Mesodermal cell (in vitro differentiated cells): ENCODE data around the gene CACNG5.

Experiments
- H3K27ac ChIP-seq: 2 replicates; pipeline ENCODE4 v1.7.0; 2013; ENCODE audit warnings: mild to moderate bottlenecking, low read depth, low read length, moderate library complexity; ENCODE audit not compliant: severe bottlenecking
- H3K36me3 ChIP-seq: 2 replicates; pipeline ENCODE4 v1.7.1; 2013; ENCODE audit warnings: mild to moderate bottlenecking, low read length, moderate library complexity; ENCODE audit not compliant: control insufficient read depth, insufficient read depth
- H3K4me1 ChIP-seq: one replicate; pipeline ENCODE4 v1.7.1; 2013; ENCODE audit warnings: mild to moderate bottlenecking, low read length; ENCODE audit not compliant: insufficient read depth, control insufficient read depth, poor library complexity, severe bottlenecking
- H3K4me3 ChIP-seq: 2 replicates; pipeline ENCODE4 v1.7.0; 2013; ENCODE audit warnings: low read length, control low read depth, mild to moderate bottlenecking; ENCODE audit not compliant: insufficient read depth, poor library complexity, severe bottlenecking; ENCODE audit errors: extremely low read depth
- H3K9me3 ChIP-seq: 2 replicates; pipeline ENCODE4 v1.7.1; 2013; ENCODE audit warnings: mild to moderate bottlenecking, low read length, moderate library complexity; ENCODE audit not compliant: control insufficient read depth
- WGBS, 2 experiments: methylation state at CpG; one replicate each; pipeline ENCODE4 v1.1.5; 2013; ENCODE audit warnings: missing lambda C conversion rate in 2 of 2; ENCODE audit not compliant: insufficient coverage in 2 of 2; 5-methylcytosine and 5-hydroxymethylcytosine counted together

CACNG5 gene

GRCh38 chr17:66837226-66837625 lies 2.3 kb downstream of the CACNG5 start:
- H3K9me3 ChIP-seq, result no peaks in the 10 kb centered on the region
- no peaks in the 10 kb centered on the region for H3K4me1 ChIP-seq
- WGBS, 2 experiments, result 82 to 83% methylated on average over 1 of the region's 1 CpG
- no peak overlapping the region for H3K4me3 ChIP-seq
- no peak overlapping the region for H3K27ac ChIP-seq
- H3K36me3 ChIP-seq, result no peaks in the 10 kb centered on the region

GRCh38 chr17:66837885-66838665 lies 3.2 kb downstream of the CACNG5 start:
- no peaks in the 10 kb centered on the region for H3K9me3 ChIP-seq
- H3K36me3 ChIP-seq, result no peaks in the 10 kb centered on the region
- H3K27ac ChIP-seq, result no peak overlapping the region
- H3K4me3 ChIP-seq, result no peak overlapping the region
- WGBS, 2 experiments, result 77 to 86% methylated on average over 7 to 10 of the region's 11 CpGs
- H3K4me1 ChIP-seq, result no peaks in the 10 kb centered on the region

- 90 to 91% methylated on average over 8 to 9 of the region's 9 CpGs for WGBS, 2 experiments
- Histone ChIP-seq H3K27ac (no peak overlapping the region), H3K4me1 (no peaks in the 10 kb centered on the region), H3K9me3 (no peaks in the 10 kb centered on the region), H3K36me3 (no peaks in the 10 kb centered on the region), H3K4me3 (no peak overlapping the region)
Observed at GRCh38 chr17:66839616-66840015, 4.7 kb downstream of the CACNG5 start.

- 89 to 95% methylated on average over 7 to 9 of the region's 10 CpGs for WGBS, 2 experiments
- Histone ChIP-seq H3K27ac (no peak overlapping the region), H3K36me3 (no peaks in the 10 kb centered on the region), H3K9me3 (no peaks in the 10 kb centered on the region), H3K4me3 (no peak overlapping the region), H3K4me1 (no peaks in the 10 kb centered on the region)
Observed at GRCh38 chr17:66840061-66840460, 5.1 kb downstream of the CACNG5 start.

GRCh38 chr17:66841328-66841727 lies 6.4 kb downstream of the CACNG5 start:
- H3K27ac ChIP-seq, result no peak overlapping the region
- WGBS, 2 experiments, result 70 to 83% methylated on average over 2 to 3 of the region's 4 CpGs

GRCh38 chr17:66841744-66842143 lies 6.8 kb downstream of the CACNG5 start:
- Histone ChIP-seq H3K4me3 (no peak overlapping the region), H3K4me1 (no peaks in the 10 kb centered on the region), H3K9me3 (no peaks in the 10 kb centered on the region), H3K36me3 (no peaks in the 10 kb centered on the region), H3K27ac (no peak overlapping the region)
- 81% methylated on average over 3 of the region's 4 CpGs; no CpG with 5 or more reads in 1 of the 2 experiments for WGBS, 2 experiments

More at GRCh38 chr17:66841328-66841727, 6.4 kb downstream of the CACNG5 start:
- H3K9me3 ChIP-seq, result no peaks in the 10 kb centered on the region
- H3K4me3 ChIP-seq, result no peak overlapping the region
- no peaks in the 10 kb centered on the region for H3K36me3 ChIP-seq
- no peaks in the 10 kb centered on the region for H3K4me1 ChIP-seq

GRCh38 chr17:66842505-66842904 lies 7.6 kb downstream of the CACNG5 start:
- no peak overlapping the region for H3K4me3 ChIP-seq
- H3K9me3 ChIP-seq, result no peaks in the 10 kb centered on the region
- WGBS, 2 experiments, result 77 to 96% methylated on average over 5 of the region's 5 CpGs
- H3K27ac ChIP-seq, result no peak overlapping the region
- H3K36me3 ChIP-seq, result no peaks in the 10 kb centered on the region
- no peaks in the 10 kb centered on the region for H3K4me1 ChIP-seq

- Histone ChIP-seq H3K27ac (no peak overlapping the region), H3K4me3 (no peak overlapping the region), H3K9me3 (no peaks in the 10 kb centered on the region), H3K36me3 (no peaks in the 10 kb centered on the region), H3K4me1 (no peaks in the 10 kb centered on the region)
- WGBS, 2 experiments, result 93 to 100% methylated on average over 1 to 2 of the region's 3 CpGs
Observed at GRCh38 chr17:66842959-66843358, 8.0 kb downstream of the CACNG5 start.

- WGBS, 2 experiments, result 70 to 80% methylated on average over 4 of the region's 4 CpGs
- Histone ChIP-seq H3K4me3 (no peak overlapping the region), H3K4me1 (no peaks in the 10 kb centered on the region), H3K27ac (no peak overlapping the region), H3K36me3 (no peaks in the 10 kb centered on the region), H3K9me3 (no peaks in the 10 kb centered on the region)
Observed at GRCh38 chr17:66843627-66844026, 8.7 kb downstream of the CACNG5 start.

- Histone ChIP-seq H3K36me3 (no peaks in the 10 kb centered on the region), H3K27ac (no peak overlapping the region), H3K9me3 (no peaks in the 10 kb centered on the region), H3K4me1 (no peaks in the 10 kb centered on the region), H3K4me3 (no peak overlapping the region)
- WGBS, 2 experiments, result 61 to 69% methylated on average over 2 to 3 of the region's 3 CpGs
Observed at GRCh38 chr17:66847704-66848103, 12.8 kb downstream of the CACNG5 start.

GRCh38 chr17:66848496-66848895 lies 13.6 kb downstream of the CACNG5 start:
- H3K9me3 ChIP-seq, result no peaks in the 10 kb centered on the region
- H3K36me3 ChIP-seq, result no peaks in the 10 kb centered on the region
- 90 to 100% methylated on average over 2 to 3 of the region's 6 CpGs for WGBS, 2 experiments

More at GRCh38 chr17:66848496-66848895, 13.6 kb downstream of the CACNG5 start:
- Histone ChIP-seq H3K4me1 (no peaks in the 10 kb centered on the region), H3K27ac (no peak overlapping the region), H3K4me3 (no peak overlapping the region)
